ENCODE measurements around the gene CEP85L. TPM values are rescaled to one million over a fixed set of nuclear protein-coding genes. Genes with fewer than 3 reads are reported as not detected.
"Not testable (repeated sequence)": the region's sequence is repeated elsewhere in the genome, so short reads cannot be mapped to it uniquely, and the experiment has no call there.

CEP85L gene
- total RNA-seq, 1 experiment from 2014 or later: 4.8 TPM

- no peak overlapping the region for H3K4me3 ChIP-seq (ENCODE audit: low read length)
- no peaks in the 10 kb centered on the region; the same call in 1 of the 2 replicates for H3K9me3 ChIP-seq (ENCODE audit: low read length)
- H3K9ac ChIP-seq (ENCODE audit: low read length): no peak overlapping the region
- no peak overlapping the region for H2AFZ ChIP-seq (ENCODE audit: low read length)
- no peaks in the 10 kb centered on the region for H4K20me1 ChIP-seq (ENCODE audit: insufficient read depth, low read depth, low read length)
- H3K27me3 ChIP-seq (ENCODE audit: low read length): no peaks in the 10 kb centered on the region
- H3K27ac ChIP-seq (ENCODE audit: low read length): no peak overlapping the region
- H3K4me1 ChIP-seq (ENCODE audit: low read length): no peaks in the 10 kb centered on the region
- H3K79me2 ChIP-seq (ENCODE audit: low read length): no peaks in the 10 kb centered on the region
- H3K9me2 ChIP-seq (replicated peaks; ENCODE audit: insufficient read depth, low read length): no peaks in the 10 kb centered on the region
- no peak for DNase-seq
- H3K4me2 ChIP-seq (ENCODE audit: low read depth, low read length, poor library complexity, severe bottlenecking): no peak overlapping the region
- no peaks in the 10 kb centered on the region for H3K36me3 ChIP-seq (ENCODE audit: insufficient read depth, low read length)
Observed at GRCh38 chr6:118451839-118452238, 199.6 kb downstream of the CEP85L start.

- no peaks in the 10 kb centered on the region for H3K27me3 ChIP-seq (ENCODE audit: low read length)
- no peaks in the 10 kb centered on the region for H3K36me3 ChIP-seq (ENCODE audit: insufficient read depth, low read length)
- H3K4me3 ChIP-seq (ENCODE audit: low read length): no peak overlapping the region
- no peaks in the 10 kb centered on the region for H3K9me2 ChIP-seq (replicated peaks; ENCODE audit: insufficient read depth, low read length)
- no peaks in the 10 kb centered on the region for H4K20me1 ChIP-seq (ENCODE audit: insufficient read depth, low read depth, low read length)
- H3K4me2 ChIP-seq (ENCODE audit: low read depth, low read length, poor library complexity, severe bottlenecking): no peak overlapping the region
- H3K79me2 ChIP-seq (ENCODE audit: low read length): no peaks in the 10 kb centered on the region
- no peak for DNase-seq
- no peaks in the 10 kb centered on the region for H3K4me1 ChIP-seq (ENCODE audit: low read length)
- no peaks in the 10 kb centered on the region; the same call in 1 of the 2 replicates for H3K9me3 ChIP-seq (ENCODE audit: low read length)
- H2AFZ ChIP-seq (ENCODE audit: low read length): no peak overlapping the region
- H3K9ac ChIP-seq (ENCODE audit: low read length): no peak overlapping the region
- no peak overlapping the region for H3K27ac ChIP-seq (ENCODE audit: low read length)
Observed at GRCh38 chr6:118444796-118445195, 206.6 kb downstream of the CEP85L start.

GRCh38 chr6:118436482-118436881 lies 214.9 kb downstream of the CEP85L start:
- no peak overlapping the region for H3K27ac ChIP-seq (ENCODE audit: low read length)
- H3K9me2 ChIP-seq (replicated peaks; ENCODE audit: insufficient read depth, low read length): no peaks in the 10 kb centered on the region
- H3K9ac ChIP-seq (ENCODE audit: low read length): no peak overlapping the region
- H2AFZ ChIP-seq (ENCODE audit: low read length): no peak overlapping the region
- H3K27me3 ChIP-seq (ENCODE audit: low read length): no peaks in the 10 kb centered on the region
- no peaks in the 10 kb centered on the region for H3K79me2 ChIP-seq (ENCODE audit: low read length)
- no peak overlapping the region for H3K4me2 ChIP-seq (ENCODE audit: low read depth, low read length, poor library complexity, severe bottlenecking)
- no peaks in the 10 kb centered on the region for H3K36me3 ChIP-seq (ENCODE audit: insufficient read depth, low read length)
- no peak overlapping the region for H3K4me3 ChIP-seq (ENCODE audit: low read length)
- no peaks in the 10 kb centered on the region for H3K4me1 ChIP-seq (ENCODE audit: low read length)
- no peaks in the 10 kb centered on the region for H3K9me3 ChIP-seq (ENCODE audit: low read length)
- no peak for DNase-seq
- H4K20me1 ChIP-seq (ENCODE audit: insufficient read depth, low read depth, low read length): no peaks in the 10 kb centered on the region

DNA sequence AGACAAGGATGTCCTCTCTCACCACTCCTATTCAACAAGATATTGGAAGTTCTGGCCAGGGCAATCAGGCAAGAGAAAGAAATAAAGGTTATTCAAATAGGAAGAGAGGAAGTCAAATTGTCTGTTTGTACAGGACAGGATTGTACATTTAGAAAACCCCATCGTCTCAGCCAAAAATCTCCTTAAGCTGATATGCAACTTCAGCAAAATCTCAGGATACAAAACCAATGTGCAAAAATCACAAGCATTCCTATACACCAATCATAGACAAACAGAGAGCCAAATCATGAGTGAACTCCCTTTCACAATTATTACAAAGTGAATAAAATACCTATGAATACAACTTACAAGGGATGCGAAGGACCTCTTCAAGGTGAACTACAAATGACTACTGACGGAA lies 217.2 kb downstream of the CEP85L start:
- H2AFZ ChIP-seq (ENCODE audit: low read length); H3K4me2 ChIP-seq (ENCODE audit: low read depth, low read length, poor library complexity, severe bottlenecking); H3K4me3 ChIP-seq (ENCODE audit: low read length); H3K4me1 ChIP-seq (ENCODE audit: low read length); H4K20me1 ChIP-seq (ENCODE audit: insufficient read depth, low read depth, low read length); H3K27me3 ChIP-seq (ENCODE audit: low read length); H3K79me2 ChIP-seq (ENCODE audit: low read length); H3K36me3 ChIP-seq (ENCODE audit: insufficient read depth, low read length); H3K9me2 ChIP-seq (replicated peaks; ENCODE audit: insufficient read depth, low read length); H3K9me3 ChIP-seq (ENCODE audit: low read length); H3K27ac ChIP-seq (ENCODE audit: low read length); DNase-seq; H3K9ac ChIP-seq (ENCODE audit: low read length): not testable (repeated sequence)

DNA sequence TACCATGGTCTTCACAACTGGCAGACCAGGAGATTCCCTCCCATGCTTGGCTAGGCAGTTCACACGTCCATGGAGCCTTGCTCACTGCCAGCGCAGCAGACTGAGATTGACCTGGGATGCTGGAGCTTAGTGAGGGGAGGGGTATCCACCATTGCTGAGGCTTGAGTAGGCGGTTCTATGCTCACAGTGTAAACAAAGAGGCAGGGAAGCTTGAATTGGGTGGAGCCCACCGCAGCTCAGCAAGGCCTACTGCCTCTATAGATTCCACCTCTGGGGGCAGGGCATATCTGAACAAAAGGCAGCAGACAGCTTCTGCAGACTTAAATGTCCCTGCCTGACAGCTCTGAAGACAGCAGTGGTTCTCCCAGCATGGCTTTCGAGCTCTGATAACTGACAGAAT lies 230.1 kb downstream of the CEP85L start:
- DNase-seq; H4K20me1 ChIP-seq (ENCODE audit: insufficient read depth, low read depth, low read length); H3K36me3 ChIP-seq (ENCODE audit: insufficient read depth, low read length); H2AFZ ChIP-seq (ENCODE audit: low read length); H3K9me2 ChIP-seq (replicated peaks; ENCODE audit: insufficient read depth, low read length); H3K27ac ChIP-seq (ENCODE audit: low read length); H3K4me2 ChIP-seq (ENCODE audit: low read depth, low read length, poor library complexity, severe bottlenecking); H3K79me2 ChIP-seq (ENCODE audit: low read length); H3K27me3 ChIP-seq (ENCODE audit: low read length); H3K4me1 ChIP-seq (ENCODE audit: low read length); H3K9ac ChIP-seq (ENCODE audit: low read length); H3K9me3 ChIP-seq (ENCODE audit: low read length); H3K4me3 ChIP-seq (ENCODE audit: low read length): not testable (repeated sequence)

GRCh38 chr6:118419448-118420394 lies 231.7 kb downstream of the CEP85L start:
- no peak overlapping the region for H3K27ac ChIP-seq (ENCODE audit: low read length)
- no peaks in the 10 kb centered on the region for H3K79me2 ChIP-seq (ENCODE audit: low read length)
- H3K4me2 ChIP-seq (ENCODE audit: low read depth, low read length, poor library complexity, severe bottlenecking): no peak overlapping the region
- no peaks in the 10 kb centered on the region for H4K20me1 ChIP-seq (ENCODE audit: insufficient read depth, low read depth, low read length)
- no peak overlapping the region for H3K4me3 ChIP-seq (ENCODE audit: low read length)
- H3K27me3 ChIP-seq (ENCODE audit: low read length): no peaks in the 10 kb centered on the region
- no peaks in the 10 kb centered on the region for H3K9me3 ChIP-seq (ENCODE audit: low read length)
- H2AFZ ChIP-seq (ENCODE audit: low read length): no peak overlapping the region
- H3K36me3 ChIP-seq (ENCODE audit: insufficient read depth, low read length): no peaks in the 10 kb centered on the region
- H3K4me1 ChIP-seq (ENCODE audit: low read length): no peaks in the 10 kb centered on the region
- H3K9me2 ChIP-seq (replicated peaks; ENCODE audit: insufficient read depth, low read length): no peaks in the 10 kb centered on the region
- no peak for DNase-seq
- no peak overlapping the region for H3K9ac ChIP-seq (ENCODE audit: low read length)

Other genes with a start within 250 kb of the CEP85L start
- not detected in 2 replicates for gene PLN, start 103.3 kb downstream of the CEP85L start, total RNA-seq (2014; rRNA removed; shearing (Covaris generic); ENCODE audit: low replicate concordance)
- 79.9 and 90.8 TPM in 2 replicates for gene ASF1A, start 242.6 kb upstream of the CEP85L start, total RNA-seq (2014; rRNA removed; shearing (Covaris generic); ENCODE audit: low replicate concordance)